Putamen (tissue), 1 donor: Measurements from ENCODE around the gene BLID.

Source experiments
- DNase-seq: peaks from one replicate; pipeline ENCODE4 v3.0.0-alpha.2; 2016; ENCODE audit warnings: low spot score

The BLID gene

GRCh38 chr11:122139595-122139866 is 23.5 kb upstream of the BLID start:
- DNase-seq = no peak

DNA sequence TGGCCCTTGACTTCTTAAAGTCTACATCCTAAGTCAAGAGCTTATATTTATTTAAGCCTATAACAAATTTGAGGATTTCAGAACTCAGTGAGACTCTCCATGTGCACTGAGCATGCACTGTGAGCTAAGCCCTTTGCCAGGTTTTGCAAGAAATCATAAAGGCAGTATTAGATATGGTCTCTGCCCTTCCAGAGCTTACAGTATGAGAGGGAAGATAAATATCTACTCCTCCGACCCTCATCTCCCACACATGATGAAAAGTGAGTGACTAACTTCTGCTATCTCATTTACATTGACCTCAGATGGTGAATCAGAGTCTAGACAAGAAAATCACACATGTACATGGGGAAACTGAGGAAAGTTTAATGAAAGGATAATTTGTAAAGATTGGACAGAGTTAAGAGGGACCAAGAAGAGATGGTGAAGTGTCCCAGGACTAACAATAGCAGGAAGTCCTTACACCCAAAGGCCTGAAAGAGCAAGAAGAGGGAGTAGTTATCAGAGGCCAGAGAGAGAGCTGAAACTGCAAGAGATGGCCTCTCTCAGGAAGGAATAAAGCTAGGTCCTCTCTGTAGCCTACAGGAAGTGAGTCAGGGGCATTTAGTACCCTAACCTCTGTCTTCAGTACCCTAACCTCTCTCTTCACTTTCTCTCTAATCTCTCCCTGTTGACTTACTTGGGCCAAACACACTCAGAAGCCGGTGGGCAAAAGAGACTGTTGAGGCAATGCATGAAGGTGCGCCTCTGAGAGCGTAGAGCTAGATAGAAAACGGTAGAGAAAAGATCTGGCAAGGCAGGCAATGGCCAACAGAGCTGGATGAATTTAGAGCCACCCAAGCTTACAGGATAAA is 23.0 kb upstream of the BLID start:
- DNase-seq = no peak

GRCh38 chr11:122137078-122137793 is 21.2 kb upstream of the BLID start:
- no peak for DNase-seq

- DNase-seq = no peak
Observed at GRCh38 chr11:122131126-122131525, 15.1 kb upstream of the BLID start.

DNA sequence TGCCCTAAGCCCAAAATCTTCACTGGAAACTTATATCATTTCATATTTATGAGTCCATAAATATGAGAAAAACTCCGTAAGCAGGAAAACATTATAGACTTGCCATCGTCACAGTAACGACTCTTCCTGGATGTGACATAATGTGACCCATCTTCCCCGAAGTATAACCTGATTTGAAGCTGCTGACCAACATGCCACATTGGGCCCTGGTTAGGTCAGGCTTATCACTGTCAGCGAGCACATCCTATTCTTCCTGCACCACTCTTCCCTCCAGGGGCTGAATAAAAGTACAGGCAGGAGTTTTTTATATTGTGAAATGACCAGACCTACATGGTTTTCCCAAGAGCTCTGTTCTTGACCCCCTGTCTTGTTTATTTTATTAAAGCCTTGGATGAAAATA is 12.1 kb upstream of the BLID start:
- DNase-seq = no peak

GRCh38 chr11:122127020-122127419 is 11.0 kb upstream of the BLID start:
- no peak for DNase-seq

DNA sequence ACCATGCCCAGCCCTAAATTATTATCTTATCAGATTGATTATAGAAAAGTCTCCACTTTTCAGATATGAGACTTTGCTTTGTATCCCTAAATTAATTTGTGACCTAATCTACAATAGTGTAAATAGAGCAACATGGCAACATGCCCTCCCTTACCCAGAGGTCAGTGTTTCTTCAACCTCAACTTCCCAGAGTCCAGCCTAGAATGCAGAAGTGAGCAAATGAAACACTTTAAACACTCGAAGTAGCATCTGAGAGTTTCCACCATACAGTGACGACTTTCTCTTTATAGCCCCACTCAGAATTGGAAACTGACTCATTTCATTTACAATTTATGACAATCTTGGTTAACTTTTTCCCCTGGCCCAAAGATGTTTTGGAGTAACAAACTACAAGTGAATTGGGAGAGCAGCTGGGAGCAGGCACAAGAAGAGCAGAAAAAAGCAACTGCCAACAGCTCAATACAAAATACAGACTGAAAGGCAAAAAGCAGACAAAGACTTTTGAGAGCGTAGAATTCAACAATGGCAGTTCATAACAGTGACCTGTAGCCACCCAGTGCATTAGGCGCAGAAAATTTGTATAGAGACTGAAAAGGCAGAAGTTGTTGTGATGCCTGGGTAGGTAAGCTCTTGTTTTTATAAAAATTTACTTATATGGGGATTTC is 10.1 kb upstream of the BLID start:
- DNase-seq = peak; percentile 37

DNA sequence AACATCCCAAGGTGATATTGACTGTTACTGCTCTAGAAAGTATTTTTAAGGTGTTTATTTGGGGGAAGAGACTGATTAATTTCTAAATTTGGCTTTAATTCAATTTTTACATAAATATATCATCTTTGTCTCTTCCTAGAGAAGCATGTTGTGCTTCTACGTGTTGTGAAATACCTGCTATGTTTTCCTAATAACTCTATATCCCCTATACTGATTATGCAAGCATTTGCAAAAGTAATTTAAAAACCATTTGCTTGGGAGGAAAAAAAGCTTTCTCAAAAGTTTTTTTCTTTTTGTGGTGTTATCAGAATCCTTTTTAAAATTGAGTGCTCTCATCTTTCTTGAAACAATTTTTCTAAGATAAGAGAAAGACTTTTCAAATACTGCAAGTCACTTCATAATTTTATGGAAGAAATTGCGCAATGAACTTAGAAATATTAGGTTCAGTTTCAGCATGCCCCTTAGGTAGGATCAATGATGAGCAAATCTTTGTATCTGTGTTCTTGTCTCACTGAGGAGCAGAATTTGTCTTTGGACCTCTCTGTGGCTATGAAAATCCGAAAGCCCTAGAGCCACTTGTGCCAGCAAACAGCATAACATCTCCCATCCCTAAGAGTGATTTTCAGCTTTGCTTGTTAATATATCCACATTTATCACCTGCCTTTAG is 7.4 kb upstream of the BLID start:
- DNase-seq = no peak

DNA sequence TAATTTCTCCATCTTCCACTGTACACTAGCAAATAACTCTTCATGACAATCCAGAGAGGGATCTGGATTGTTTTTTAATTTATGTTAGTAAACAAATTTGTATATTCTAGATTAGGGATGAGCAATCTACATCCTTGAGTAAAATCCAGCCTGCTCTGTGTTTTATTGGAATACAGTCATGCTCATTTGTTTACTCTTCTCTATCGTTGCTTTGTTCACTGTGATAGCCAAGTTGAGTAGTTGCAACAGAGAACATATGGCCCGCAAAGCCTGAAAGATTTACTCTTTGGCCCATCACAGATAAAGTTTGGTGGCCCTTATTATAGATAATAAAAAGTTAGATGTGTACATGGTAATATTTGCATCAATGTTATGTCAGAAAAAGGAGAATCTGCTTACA is 6.2 kb upstream of the BLID start:
- no peak for DNase-seq

DNA sequence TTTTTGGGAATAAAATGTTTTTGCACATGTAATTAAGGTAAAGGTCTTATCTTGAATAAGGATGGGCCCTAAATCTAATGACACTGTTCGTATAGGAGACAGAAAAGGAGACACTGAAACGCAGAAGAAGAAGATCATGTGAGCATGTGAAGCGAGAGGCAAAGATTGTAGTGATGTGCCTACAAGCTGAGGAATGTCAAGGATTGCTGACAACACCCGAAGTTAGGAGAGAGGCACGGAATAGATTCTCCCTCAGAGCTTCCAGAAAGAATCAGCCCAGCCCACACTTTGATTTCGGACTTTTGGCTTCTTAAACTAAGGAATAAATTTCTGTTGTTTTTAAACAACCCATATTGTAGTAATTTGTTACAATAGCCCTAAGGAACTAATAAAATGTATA is 4.1 kb upstream of the BLID start:
- no peak for DNase-seq

GRCh38 chr11:122116591-122116990 is 576 bp upstream of the BLID start:
- no peak for DNase-seq

DNA sequence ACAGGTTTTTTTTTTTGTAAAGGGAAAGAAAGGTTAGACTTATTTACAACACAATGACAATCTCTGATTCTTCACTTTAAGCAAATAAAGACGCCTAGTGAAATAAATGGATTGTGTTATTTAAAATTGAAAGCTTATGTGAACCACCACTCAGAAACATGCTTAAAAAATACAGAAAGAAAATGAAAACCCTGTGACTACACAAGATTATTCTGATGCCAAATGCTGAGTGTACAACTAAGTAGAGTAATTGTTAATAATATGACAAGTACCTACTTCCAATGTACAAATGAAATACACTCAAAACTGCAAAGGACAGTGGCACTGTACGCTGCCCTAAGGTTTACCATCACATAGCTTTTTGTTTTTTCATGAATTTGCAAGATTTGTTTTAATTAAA is 1.0 kb downstream of the BLID start:
- no peak for DNase-seq

DNA sequence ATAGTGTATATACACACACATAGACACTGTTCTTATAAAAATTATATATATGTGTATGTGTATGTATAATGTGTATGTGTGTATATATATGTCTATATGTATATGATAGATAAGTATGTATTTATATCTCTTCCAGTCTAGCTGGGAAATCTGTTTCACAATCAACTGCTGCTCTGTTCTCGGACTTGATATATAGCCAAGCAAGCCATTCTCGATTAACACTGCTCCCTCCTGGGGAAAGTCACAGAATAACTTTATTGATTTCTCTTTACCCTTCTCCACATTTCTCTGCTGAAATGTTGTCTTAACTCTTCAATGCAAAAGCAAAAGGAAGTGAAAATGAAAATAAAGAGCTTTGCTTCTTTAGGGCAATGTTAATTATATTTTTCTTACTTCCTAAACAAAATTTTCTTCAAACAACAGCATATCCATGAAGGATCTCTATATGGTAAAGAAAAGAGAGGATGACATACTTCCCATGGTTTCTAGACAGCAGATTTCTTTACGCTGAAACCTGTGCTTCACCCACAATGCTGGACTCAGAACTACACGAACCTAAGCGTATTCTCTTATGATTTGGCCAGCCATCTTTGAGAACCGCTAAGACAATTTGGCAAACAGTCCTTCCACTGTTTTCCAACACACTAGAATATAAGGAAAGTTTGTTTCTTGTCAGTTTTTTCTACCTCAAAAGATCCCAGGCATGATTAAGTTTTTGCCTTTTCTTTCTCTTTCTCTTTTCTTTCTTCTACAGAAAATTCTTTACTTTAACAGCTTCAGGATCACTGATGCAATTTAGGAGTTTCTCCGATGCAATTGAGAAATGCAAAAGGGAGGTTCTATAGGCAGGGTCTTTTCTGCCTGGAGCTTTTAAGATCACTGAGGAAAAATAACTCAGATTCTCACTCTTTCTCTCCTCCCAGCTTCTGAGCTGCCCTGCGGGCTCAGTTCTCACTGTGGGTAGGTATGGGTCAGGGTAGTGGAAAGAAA is 1.9 kb downstream of the BLID start:
- DNase-seq = no peak

- no peak for DNase-seq
Observed at GRCh38 chr11:122112470-122113365, 3.3 kb downstream of the BLID start.

GRCh38 chr11:122109932-122110331 is 6.1 kb downstream of the BLID start:
- no peak for DNase-seq

DNA sequence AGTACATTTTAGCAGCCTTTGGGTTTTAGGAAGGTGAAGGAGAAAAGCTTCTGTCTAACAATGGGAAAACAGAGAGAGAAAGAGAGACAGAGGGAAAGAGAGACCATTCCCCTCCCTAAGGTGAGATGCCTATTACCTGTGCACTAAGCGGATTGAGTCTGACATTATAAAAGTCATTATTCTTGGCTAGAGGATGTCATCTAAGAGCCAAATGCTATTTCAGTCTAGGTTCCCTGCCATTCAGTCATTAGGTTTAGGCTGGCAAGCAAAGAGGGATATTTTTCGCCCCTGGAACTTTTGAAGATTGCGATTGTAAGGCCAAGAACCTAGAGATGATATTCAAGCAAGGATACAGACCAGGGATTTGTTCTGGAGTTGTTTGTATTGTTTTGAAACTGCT is 7.2 kb downstream of the BLID start:
- DNase-seq = no peak

- DNase-seq = peak; percentile 68
Observed at GRCh38 chr11:122108192-122108799, 7.7 kb downstream of the BLID start.

DNA sequence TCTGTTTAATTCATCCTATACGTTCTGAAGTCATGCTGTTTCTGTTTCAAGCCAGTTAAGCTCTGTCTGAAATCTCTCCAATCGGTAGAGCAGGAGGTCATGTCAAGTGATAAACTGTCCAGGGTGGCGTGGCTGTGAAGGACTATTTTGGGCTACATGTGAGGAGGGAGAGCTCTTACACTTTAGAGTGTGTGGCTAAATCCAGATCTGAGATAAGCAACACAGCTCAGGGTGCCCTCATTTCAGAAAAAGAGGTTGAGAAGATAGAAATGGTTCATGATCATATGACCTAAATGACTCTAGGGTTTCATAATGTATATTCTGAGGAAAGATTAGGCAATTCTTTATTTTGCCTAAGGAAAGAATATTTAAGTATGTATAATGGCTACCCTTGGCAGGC is 8.4 kb downstream of the BLID start:
- DNase-seq = no peak

DNA sequence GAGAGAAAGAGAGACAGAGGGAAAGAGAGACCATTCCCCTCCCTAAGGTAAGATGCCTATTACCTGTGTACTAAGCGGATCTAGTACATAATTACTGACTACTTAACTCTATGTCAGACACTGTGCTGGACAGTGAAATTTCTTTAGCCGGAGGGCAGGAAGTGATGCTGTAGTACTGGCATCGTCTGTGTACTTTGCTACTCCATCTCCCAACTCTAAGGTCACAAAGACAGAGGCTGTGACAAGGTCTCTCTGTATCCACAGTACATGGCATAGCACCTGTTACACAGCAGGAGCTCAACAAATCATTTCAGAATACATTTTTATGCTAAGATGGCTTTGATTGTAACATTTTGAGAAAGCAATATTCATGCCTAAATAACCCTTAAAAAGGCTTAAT is 9.0 kb downstream of the BLID start:
- no peak for DNase-seq
